Natural killer cell (primary cell): ENCODE measurements around the gene PKM. TPM values are rescaled to one million over a fixed set of nuclear protein-coding genes. Genes with fewer than 3 reads are reported as not detected.

ENCODE experiments used
- ATAC-seq, 3 donors: fragments of 150-1000 bp in 2 of 3; fragments of 200-7000 bp in 1 of 3; cut with Tn5 transposase; 1 replicate in 1 of 3; 2 replicates in 2 of 3; pipeline ENCODE4 v1.10.0; 2021; ENCODE audit warnings: mild to moderate bottlenecking in 2 of 3, moderate library complexity in 2 of 3
- DNase-seq, 2 donors: peaks; one replicate each; pipeline versions ENCODE4 v3.0.0 to v3.0.0-alpha.2; 2013 to 2021; ENCODE audit warnings: mixed read lengths in 1 of 2
- H3K27ac ChIP-seq: one replicate; pipeline ENCODE4 v1.5.1; 2013; ENCODE audit warnings: mild to moderate bottlenecking, low read length
- H3K27me3 ChIP-seq: one replicate; pipeline ENCODE4 v1.6.1; 2013; ENCODE audit warnings: low read length; ENCODE audit not compliant: control insufficient read depth, insufficient read depth
- H3K36me3 ChIP-seq: one replicate; pipeline ENCODE4 v1.6.1; 2013; ENCODE audit warnings: low read length; ENCODE audit not compliant: control insufficient read depth, insufficient read depth
- H3K4me1 ChIP-seq: one replicate; pipeline ENCODE4 v1.6.1; 2013; ENCODE audit warnings: low read length; ENCODE audit not compliant: control insufficient read depth, insufficient read depth
- H3K4me3 ChIP-seq: one replicate; pipeline ENCODE4 v1.5.1; 2013; ENCODE audit warnings: low read length
- H3K9me3 ChIP-seq: one replicate; pipeline ENCODE4 v1.6.1; 2013; ENCODE audit warnings: low read length; ENCODE audit not compliant: control insufficient read depth, insufficient read depth
- H3K27ac Mint-ChIP-seq, 2 donors: one replicate each; pipeline ENCODE4 v1.8.0; 2022; ENCODE audit warnings: mild to moderate bottlenecking in 2 of 2, mixed read lengths in 2 of 2, moderate library complexity in 1 of 2
- H3K27me3 Mint-ChIP-seq, 2 donors: one replicate each; pipeline ENCODE4 v1.8.0; 2022; ENCODE audit warnings: low read depth in 2 of 2, mixed read lengths in 2 of 2
- H3K36me3 Mint-ChIP-seq: one replicate; pipeline ENCODE4 v1.8.0; 2022; ENCODE audit warnings: mixed read lengths
- H3K4me1 Mint-ChIP-seq, 2 donors: one replicate each; pipeline ENCODE4 v1.8.0; 2022; ENCODE audit warnings: mixed read lengths in 2 of 2
- H3K4me3 Mint-ChIP-seq: one replicate; pipeline ENCODE4 v1.8.0; 2022; ENCODE audit warnings: mild to moderate bottlenecking, moderate library complexity, mixed read lengths
- H3K9me3 Mint-ChIP-seq, 2 donors: one replicate each; pipeline ENCODE4 v1.8.0; 2022; ENCODE audit warnings: mixed read lengths in 2 of 2
- WGBS: methylation state at CpG from one replicate; pipeline ENCODE4 v1.1.7; 2013; ENCODE audit warnings: missing lambda C conversion rate; ENCODE audit not compliant: insufficient coverage; 5-methylcytosine and 5-hydroxymethylcytosine counted together
- intact Hi-C: fragments of 100-400 bp; cut with micrococcal nuclease; formaldehyde crosslinking; loops from one replicate; pipeline ENCODE4 v1.14.2; 2022
- total RNA-seq, 4 donors: library from RNA; stranded (reverse); fragments of 120-200 nt in 1 of 4; gene quantifications; one replicate each; pipeline versions ENCODE4 v1.2.3 to v1.2.4, GENCODE V29; 2013 to 2022
- TF ChIP-seq, protein P1 (sequence below): fragments of 200-600 bp; IDR thresholded peaks from one replicate; pipeline ENCODE4 v1.8.0; 2022; ENCODE audit warnings: antibody characterized with exemption

The PKM gene
- total RNA-seq, 3 donors from 2014 or later (not counting 1 experiment from before 2014, with no cell fraction given) = 121 to 180 (median 155) TPM

DNA sequence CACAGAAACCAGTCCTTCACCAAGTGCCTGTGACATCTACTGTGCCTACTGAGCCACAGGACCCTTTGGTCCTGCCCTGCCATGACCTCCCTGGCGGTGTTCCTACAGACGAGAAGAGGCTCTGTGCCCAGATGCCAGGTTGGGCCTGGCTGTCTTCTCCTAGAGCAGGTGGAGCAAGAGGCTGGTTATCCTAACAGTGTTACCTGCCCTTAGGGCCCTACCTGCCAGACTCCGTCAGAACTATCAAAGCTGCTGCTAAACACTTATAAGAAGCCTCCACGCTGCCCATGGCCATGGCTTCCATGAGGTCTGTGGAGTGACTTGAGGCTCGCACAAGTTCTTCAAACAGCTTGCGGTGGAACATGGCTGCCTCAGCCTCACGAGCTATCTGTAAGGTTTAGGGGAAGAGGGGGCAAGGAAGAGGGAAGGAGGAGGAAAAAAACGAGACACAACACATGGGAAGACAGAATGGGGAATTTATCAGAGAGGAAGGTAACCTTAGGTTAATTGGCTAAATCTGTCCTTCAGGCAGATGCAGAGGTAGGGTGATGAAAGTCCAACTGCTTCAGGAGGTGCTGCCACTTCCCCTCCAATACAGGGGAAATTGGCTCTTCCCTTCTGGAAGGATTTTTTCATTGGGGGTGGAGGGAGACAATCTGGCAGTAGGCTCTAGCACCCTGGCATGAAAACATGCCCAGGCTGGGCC is 28.0 kb downstream of the PKM start:
- intact Hi-C loops = no loop called here
- H3K36me3 ChIP-seq = peaks cover 94% of the 10 kb centered on the region
- no peak for ATAC-seq
- TF ChIP-seq, protein P1, sequence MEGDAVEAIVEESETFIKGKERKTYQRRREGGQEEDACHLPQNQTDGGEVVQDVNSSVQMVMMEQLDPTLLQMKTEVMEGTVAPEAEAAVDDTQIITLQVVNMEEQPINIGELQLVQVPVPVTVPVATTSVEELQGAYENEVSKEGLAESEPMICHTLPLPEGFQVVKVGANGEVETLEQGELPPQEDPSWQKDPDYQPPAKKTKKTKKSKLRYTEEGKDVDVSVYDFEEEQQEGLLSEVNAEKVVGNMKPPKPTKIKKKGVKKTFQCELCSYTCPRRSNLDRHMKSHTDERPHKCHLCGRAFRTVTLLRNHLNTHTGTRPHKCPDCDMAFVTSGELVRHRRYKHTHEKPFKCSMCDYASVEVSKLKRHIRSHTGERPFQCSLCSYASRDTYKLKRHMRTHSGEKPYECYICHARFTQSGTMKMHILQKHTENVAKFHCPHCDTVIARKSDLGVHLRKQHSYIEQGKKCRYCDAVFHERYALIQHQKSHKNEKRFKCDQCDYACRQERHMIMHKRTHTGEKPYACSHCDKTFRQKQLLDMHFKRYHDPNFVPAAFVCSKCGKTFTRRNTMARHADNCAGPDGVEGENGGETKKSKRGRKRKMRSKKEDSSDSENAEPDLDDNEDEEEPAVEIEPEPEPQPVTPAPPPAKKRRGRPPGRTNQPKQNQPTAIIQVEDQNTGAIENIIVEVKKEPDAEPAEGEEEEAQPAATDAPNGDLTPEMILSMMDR = no peak
- WGBS = 94% methylated on average over 8 of the region's 8 CpGs
- H3K9me3 Mint-ChIP-seq = no peaks in the 10 kb centered on the region
- H3K27me3 ChIP-seq = no peaks in the 10 kb centered on the region
- H3K27ac ChIP-seq = no peak overlapping the region
- H3K36me3 Mint-ChIP-seq = peaks cover 7% of the 10 kb centered on the region
- peaks cover 2% of the 10 kb centered on the region in 2 donors for H3K4me1 Mint-ChIP-seq
- H3K27ac Mint-ChIP-seq = no peak overlapping the region
- no peak overlapping the region for H3K4me3 Mint-ChIP-seq
- no peak for DNase-seq
- no peaks in the 10 kb centered on the region for H3K4me1 ChIP-seq
- no peaks in the 10 kb centered on the region for H3K9me3 ChIP-seq
- H3K4me3 ChIP-seq = no peak overlapping the region
- peaks cover 2 to 4% of the 10 kb centered on the region in 2 donors for H3K27me3 Mint-ChIP-seq

GRCh38 chr15:72202302-72202701 is 28.7 kb downstream of the PKM start:
- ATAC-seq (no peak), DNase-seq (no peak)
- H3K27ac Mint-ChIP-seq = no peak overlapping the region
- Histone ChIP-seq H3K27ac (no peak overlapping the region), H3K4me1 (peaks cover under 1% of the 10 kb centered on the region), H3K4me3 (no peak overlapping the region), H3K36me3 (peaks cover 87% of the 10 kb centered on the region), H3K27me3 (no peaks in the 10 kb centered on the region), H3K9me3 (no peaks in the 10 kb centered on the region)
- H3K4me3 Mint-ChIP-seq = no peak overlapping the region
- peaks cover 5% of the 10 kb centered on the region in 2 donors for H3K4me1 Mint-ChIP-seq
- TF ChIP-seq, protein P1 = no peak
- H3K36me3 Mint-ChIP-seq = peaks cover 6% of the 10 kb centered on the region
- intact Hi-C loops = no loop called here
- H3K27me3 Mint-ChIP-seq = peaks cover 5 to 7% of the 10 kb centered on the region in 2 donors
- 94% methylated on average over 13 of the region's 13 CpGs for WGBS
- H3K9me3 Mint-ChIP-seq = no peaks in the 10 kb centered on the region

GRCh38 chr15:72201391-72201921 is 29.5 kb downstream of the PKM start:
- Histone ChIP-seq H3K4me3 (no peak overlapping the region), H3K36me3 (peaks cover 79% of the 10 kb centered on the region), H3K9me3 (no peaks in the 10 kb centered on the region), H3K4me1 (peaks cover 3% of the 10 kb centered on the region), H3K27me3 (peaks cover 2% of the 10 kb centered on the region), H3K27ac (no peak overlapping the region)
- H3K27ac Mint-ChIP-seq = no peak overlapping the region
- no peaks in the 10 kb centered on the region for H3K9me3 Mint-ChIP-seq
- TF ChIP-seq, protein P1 = no peak
- H3K4me1 Mint-ChIP-seq = peaks cover 5% of the 10 kb centered on the region in 2 donors
- DNase-seq (no peak), ATAC-seq (no peak)
- no peak overlapping the region for H3K4me3 Mint-ChIP-seq
- H3K27me3 Mint-ChIP-seq = peaks cover 9% of the 10 kb centered on the region in 2 donors
- 66% methylated on average over 3 of the region's 3 CpGs for WGBS
- H3K36me3 Mint-ChIP-seq = no peaks in the 10 kb centered on the region
- intact Hi-C loops = no loop called here
